Lung (tissue), 12 donors: ENCODE results near the gene EPHB2. TPM values are rescaled to one million over a fixed set of nuclear protein-coding genes. Genes with fewer than 3 reads are reported as not detected.

Experiments used
- ATAC-seq: fragments of 200-7000 bp; cut with Tn5 transposase; one replicate; pipeline ENCODE4 v1.9.1; 2020; ENCODE audit warnings: moderate number of reproducible peaks; ENCODE audit not compliant: insufficient read depth, low FRiP score
- DNase-seq, 3 donors: peaks; one replicate each; pipeline ENCODE4 v3.0.0-alpha.2; 2013 to 2017
- H3K27ac ChIP-seq, 2 donors: one replicate each; pipeline ENCODE4 v1.5.1; 2013; ENCODE audit warnings: mild to moderate bottlenecking in 2 of 2, moderate library complexity in 2 of 2, control low read depth in 1 of 2, inconsistent platforms in 1 of 2, low read depth in 1 of 2, low read length in 1 of 2
- H3K27me3 ChIP-seq, 3 donors: one replicate each; pipeline ENCODE4 v1.5.1; 2013; ENCODE audit warnings: low read length in 2 of 3; ENCODE audit not compliant: control insufficient read depth in 3 of 3, insufficient read depth in 3 of 3
- H3K36me3 ChIP-seq, 4 donors: one replicate each; pipeline ENCODE4 v1.5.1; 2013; ENCODE audit warnings: low read length in 4 of 4, mild to moderate bottlenecking in 1 of 4, moderate library complexity in 1 of 4; ENCODE audit not compliant: control insufficient read depth in 4 of 4, insufficient read depth in 4 of 4
- H3K4me1 ChIP-seq, 5 donors: one replicate each; pipeline ENCODE4 v1.5.1; 2013; ENCODE audit warnings: low read length in 5 of 5, mild to moderate bottlenecking in 2 of 5, moderate library complexity in 1 of 5; ENCODE audit not compliant: control insufficient read depth in 5 of 5, insufficient read depth in 5 of 5
- H3K4me3 ChIP-seq: one replicate; pipeline ENCODE4 v1.5.1; 2013; ENCODE audit warnings: mild to moderate bottlenecking, control low read depth, moderate library complexity
- H3K9ac ChIP-seq, 2 donors: one replicate each; pipeline ENCODE4 v1.5.1; 2013; ENCODE audit warnings: low read length in 2 of 2, control low read depth in 1 of 2; ENCODE audit not compliant: insufficient read depth in 1 of 2
- H3K9me3 ChIP-seq, 4 donors: one replicate each; pipeline ENCODE4 v1.5.1; 2013; ENCODE audit warnings: low read length in 3 of 4, mild to moderate bottlenecking in 1 of 4, moderate library complexity in 1 of 4; ENCODE audit not compliant: control insufficient read depth in 4 of 4, insufficient read depth in 3 of 4
- CTCF ChIP-seq: IDR thresholded peaks from 2 replicates; pipeline ENCODE4 v1.5.1; 2012; ENCODE audit warnings: mild to moderate bottlenecking; ENCODE audit errors: control extremely low read depth, extremely low read depth
- WGBS, 2 donors: extraction: QIAGEN DNeasy Blood & Tissue Kit; methylation state at CpG; one replicate each; pipeline ENCODE4 v1.1.7; 2013; 5-methylcytosine and 5-hydroxymethylcytosine counted together
- polyA plus RNA-seq, 2 donors: library from polyadenylated mRNA; stranded (reverse); fragments of 200-250 nt; gene quantifications; one replicate each; pipeline ENCODE4 v1.2.1, GENCODE V29; 2013
- total RNA-seq, 2 donors: library from RNA; depleted of rRNA in 1 of 2; stranded (reverse); fragments of >200 nt in 1 of 2; gene quantifications; one replicate each; pipeline ENCODE4 v1.2.1, GENCODE V29; 2014 to 2021
- donor health status: control.
- donor health status: control.
- donor health status: Bipolar disorder and iron deficiency.
- donor health status: healthy.
- donor health status: DM: yes; HTN: yes; CAD: no.

Gene EPHB2
- total and polyA plus RNA-seq, 4 donors: 1.2 to 8.5 (median 5.8) TPM

- peaks cover 0 to 3% (median 0%) of the 10 kb centered on the region in 4 donors for H3K9me3 ChIP-seq
- peaks cover 0 to 5% (median 0%) of the 10 kb centered on the region in 5 donors for H3K4me1 ChIP-seq
- TF ChIP-seq CTCF: no peak
- H3K4me3 ChIP-seq: no peak overlapping the region
- ATAC-seq: no peak
- WGBS, 2 donors: 87 to 92% methylated on average over 7 of the region's 7 CpGs
- no peak overlapping the region for H3K27ac ChIP-seq
- DNase-seq: no peak
- H3K36me3 ChIP-seq: no peaks in the 10 kb centered on the region
- peaks cover 16 to 45% (median 26%) of the 10 kb centered on the region in 3 donors for H3K27me3 ChIP-seq
- H3K9ac ChIP-seq: no peak overlapping the region
Observed at GRCh38 chr1:22955146-22955545, 244.5 kb downstream of the EPHB2 start.

- no peak overlapping the region for H3K9ac ChIP-seq
- H3K4me3 ChIP-seq: no peak overlapping the region
- ATAC-seq: no peak
- no peaks in the 10 kb centered on the region for H3K36me3 ChIP-seq
- no peak for TF ChIP-seq CTCF
- H3K27ac ChIP-seq: no peak overlapping the region
- H3K27me3 ChIP-seq: peaks cover 16 to 36% (median 22%) of the 10 kb centered on the region in 3 donors
- peaks cover 0 to 3% (median 0%) of the 10 kb centered on the region in 4 donors for H3K9me3 ChIP-seq
- DNase-seq: no peak
- H3K4me1 ChIP-seq: peaks cover 0 to 5% (median 0%) of the 10 kb centered on the region in 5 donors
- 69 to 71% methylated on average over 3 of the region's 3 CpGs for WGBS, 2 donors
Observed at GRCh38 chr1:22957066-22957465, 246.4 kb downstream of the EPHB2 start.

DNA sequence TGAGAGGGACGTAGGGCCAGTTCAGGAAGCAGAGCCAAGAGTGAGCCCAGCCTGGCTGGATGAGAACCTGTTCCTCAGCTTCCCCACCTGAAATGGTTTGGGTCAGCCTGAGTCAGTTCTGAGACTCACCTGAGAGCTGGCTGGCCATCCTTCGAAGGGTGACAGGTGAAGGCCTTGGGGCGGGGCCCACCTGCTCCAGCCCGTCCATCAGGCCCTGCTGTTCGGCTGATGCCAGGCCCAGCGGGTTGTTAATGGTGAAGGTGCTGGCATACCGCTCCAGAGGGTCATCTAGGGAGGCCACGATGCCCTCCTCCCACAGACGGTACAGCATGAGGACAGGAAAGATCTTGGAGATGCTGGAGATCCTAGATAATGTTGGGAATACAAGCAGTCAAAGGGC is 247.9 kb downstream of the EPHB2 start:
- Histone ChIP-seq H3K27ac (no peak overlapping the region), H3K27me3 (peaks cover 7 to 26% (median 13%) of the 10 kb centered on the region in 3 donors), H3K4me1 (peaks cover 0 to under 1% (median 0%) of the 10 kb centered on the region in 5 donors), H3K9me3 (no peaks in the 10 kb centered on the region), H3K4me3 (no peak overlapping the region), H3K9ac (no peak overlapping the region), H3K36me3 (no peaks in the 10 kb centered on the region)
- DNase-seq (no peak), ATAC-seq (no peak)
- WGBS, 2 donors: 89 to 95% methylated on average over 9 of the region's 9 CpGs
- no peak for TF ChIP-seq CTCF
